H1 (cell line): ENCODE results near the gene HMX1. TPM values are rescaled to one million over a fixed set of nuclear protein-coding genes. Genes with fewer than 3 reads are reported as not detected.

Experiments
- CTCF ChIA-PET: fragments of 300-600 bp; sonication (Branson Sonifier 250); formaldehyde crosslinking; loops from one replicate; lab custom pipeline; 2021; ENCODE audit not compliant: partially characterized antibody; lab: Charles Lee
- POLR2A ChIA-PET: fragments of 300-600 bp; sonication (Branson Sonifier 250); formaldehyde crosslinking; loops from one replicate; lab custom pipeline; 2021; ENCODE audit warnings: inconsistent platforms; ENCODE audit not compliant: partially characterized antibody; lab: Charles Lee
- DNase-seq, 2 experiments: peaks; one replicate each; pipeline versions ENCODE4 v3.0.0 to v3.0.0-alpha.2; 2010 to 2022; ENCODE audit warnings: low spot score in 2 of 2, low read depth in 1 of 2, mixed read lengths in 1 of 2
- FAIRE-seq: peaks from 2 replicates; lab custom pipeline; 2011; peaks lifted over from hg19 to GRCh38; lab: Jason Lieb, UNC
- H2AFZ ChIP-seq: 2 replicates; pipeline ENCODE4 v1.8.1; 2012; ENCODE audit warnings: low read length, inconsistent platforms
- H2AK5ac ChIP-seq: 2 replicates; pipeline ENCODE4 v1.6.1; 2013; ENCODE audit warnings: low read depth, low read length
- H2BK120ac ChIP-seq: replicated peaks from 2 replicates; pipeline ENCODE3; 2013; ENCODE audit warnings: low read depth, low read length, inconsistent platforms
- H2BK12ac ChIP-seq: 2 replicates; pipeline ENCODE4 v1.6.1; 2013; ENCODE audit warnings: low read depth, low read length
- H2BK15ac ChIP-seq: 2 replicates; pipeline ENCODE4 v1.6.1; 2013; ENCODE audit warnings: low read length
- H2BK20ac ChIP-seq: 2 replicates; pipeline ENCODE4 v1.6.1; 2013; ENCODE audit warnings: low read length
- H2BK5ac ChIP-seq: 2 replicates; pipeline ENCODE4 v1.6.1; 2013; ENCODE audit warnings: low read depth, low read length
- H3K14ac ChIP-seq: 2 replicates; pipeline ENCODE4 v1.6.1; 2013; ENCODE audit warnings: inconsistent platforms; ENCODE audit not compliant: insufficient read length
- H3K18ac ChIP-seq: 2 replicates; pipeline ENCODE4 v1.6.1; 2013; ENCODE audit warnings: low read length; ENCODE audit errors: extremely low read depth
- H3K23ac ChIP-seq: 2 replicates; pipeline ENCODE4 v1.6.1; 2013; ENCODE audit warnings: inconsistent platforms; ENCODE audit not compliant: insufficient read length
- H3K23me2 ChIP-seq: 2 replicates; pipeline ENCODE4 v1.6.1; 2013; ENCODE audit warnings: low read depth, low read length
- H3K27ac ChIP-seq: 2 replicates; pipeline ENCODE4 v1.6.1; 2011; ENCODE audit warnings: low read depth, low read length, inconsistent platforms
- H3K27me3 ChIP-seq, 4 experiments: replicated peaks in 1 of 4; 1 replicate in 1 of 4; 2 replicates in 3 of 4; pipeline versions ENCODE4 v1.6.1 to v1.8.1; 2011 to 2013; ENCODE audit warnings: low read length in 3 of 4, mild to moderate bottlenecking in 3 of 4, inconsistent platforms in 2 of 4, mixed read lengths in 2 of 4, moderate library complexity in 1 of 4; ENCODE audit not compliant: control insufficient read depth in 3 of 4, insufficient read depth in 3 of 4; ENCODE audit errors: extremely low read depth in 1 of 4
- H3K36me3 ChIP-seq, 4 experiments: 2 replicates each; pipeline versions ENCODE4 v1.6.1 to v1.8.1; 2011 to 2013; ENCODE audit warnings: mild to moderate bottlenecking in 4 of 4, low read length in 3 of 4, moderate library complexity in 2 of 4, control low read depth in 1 of 4, inconsistent platforms in 1 of 4; ENCODE audit not compliant: insufficient read depth in 4 of 4, control insufficient read depth in 2 of 4
- H3K4ac ChIP-seq: replicated peaks from 2 replicates; pipeline ENCODE3; 2013; ENCODE audit warnings: low read length, low read depth, mixed read lengths, inconsistent platforms; ENCODE audit not compliant: insufficient read length
- H3K4me1 ChIP-seq, 4 experiments: replicated peaks in 1 of 4; 1 replicate in 1 of 4; 2 replicates in 3 of 4; pipeline versions ENCODE4 v1.6.1 to v1.8.1; 2011 to 2013; ENCODE audit warnings: low read length in 3 of 4, inconsistent platforms in 2 of 4, mixed read lengths in 1 of 4; ENCODE audit not compliant: insufficient read depth in 4 of 4, control insufficient read depth in 3 of 4
- H3K4me2 ChIP-seq, 2 experiments: 2 replicates each; pipeline versions ENCODE4 v1.6.1 to v1.8.1; 2011 to 2013; ENCODE audit warnings: low read depth in 2 of 2, low read length in 2 of 2, control low read depth in 1 of 2, inconsistent platforms in 1 of 2, mild to moderate bottlenecking in 1 of 2; ENCODE audit not compliant: insufficient read depth in 1 of 2
- H3K4me3 ChIP-seq, 4 experiments: fragments of 200-600, 300-600 bp in 1 of 4; sonication (generic), shearing (Covaris generic), sonication (Bioruptor Twin) in 1 of 4; 2 replicates each; pipeline versions ENCODE4 v1.5.1 to v1.8.1; 2011 to 2016; ENCODE audit warnings: low read length in 4 of 4, low read depth in 3 of 4, control low read depth in 2 of 4, inconsistent platforms in 2 of 4, mild to moderate bottlenecking in 2 of 4, mixed read lengths in 1 of 4, moderate library complexity in 1 of 4; ENCODE audit not compliant: insufficient read depth in 2 of 4; ENCODE audit errors: extremely low read depth in 1 of 4
- H3K56ac ChIP-seq: replicated peaks from 2 replicates; pipeline ENCODE3; 2013; ENCODE audit warnings: low read depth, mild to moderate bottlenecking, mixed read lengths, low read length, inconsistent platforms; ENCODE audit not compliant: insufficient read length
- H3K79me1 ChIP-seq: 2 replicates; pipeline ENCODE4 v1.6.1; 2013; ENCODE audit warnings: low read depth, low read length, control low read depth
- H3K79me2 ChIP-seq, 2 experiments: 2 replicates each; pipeline versions ENCODE4 v1.6.1 to v1.8.1; 2012 to 2013; ENCODE audit warnings: low read length in 2 of 2, mild to moderate bottlenecking in 2 of 2, inconsistent platforms in 1 of 2; ENCODE audit not compliant: insufficient read depth in 2 of 2, control insufficient read depth in 1 of 2
- H3K9ac ChIP-seq, 4 experiments: replicated peaks in 1 of 4; 1 replicate in 1 of 4; 2 replicates in 3 of 4; pipeline versions ENCODE4 v1.6.1 to v1.8.1; 2011 to 2013; ENCODE audit warnings: low read depth in 3 of 4, low read length in 3 of 4, control low read depth in 2 of 4, mild to moderate bottlenecking in 2 of 4, moderate library complexity in 2 of 4, inconsistent platforms in 1 of 4; ENCODE audit errors: extremely low read depth in 1 of 4
- H3K9me3 ChIP-seq, 2 experiments: 2 replicates each; pipeline versions ENCODE4 v1.6.1 to v1.8.1; 2012 to 2013; ENCODE audit warnings: mild to moderate bottlenecking in 2 of 2, moderate library complexity in 2 of 2, control low read depth in 1 of 2, inconsistent platforms in 1 of 2, low read depth in 1 of 2, low read length in 1 of 2, mixed read lengths in 1 of 2; ENCODE audit not compliant: insufficient read depth in 2 of 2
- H4K20me1 ChIP-seq, 2 experiments: replicated peaks in 1 of 2; 2 replicates each; pipeline versions ENCODE3 to v1.8.1; 2011 to 2013; ENCODE audit warnings: inconsistent platforms in 2 of 2, low read length in 2 of 2, mild to moderate bottlenecking in 1 of 2; ENCODE audit not compliant: insufficient read depth in 2 of 2, control insufficient read depth in 1 of 2
- H4K5ac ChIP-seq: 2 replicates; pipeline ENCODE4 v1.6.1; 2013; ENCODE audit warnings: low read length, low read depth, mixed read lengths, inconsistent platforms; ENCODE audit not compliant: insufficient read length
- H4K8ac ChIP-seq: 2 replicates; pipeline ENCODE4 v1.8.0; 2013; ENCODE audit warnings: mild to moderate bottlenecking, moderate library complexity, low read length, inconsistent platforms; ENCODE audit not compliant: insufficient read depth; ENCODE audit errors: extremely low read depth
- H4K91ac ChIP-seq: replicated peaks from 2 replicates; pipeline ENCODE3; 2013; ENCODE audit warnings: low read length, mixed read lengths, inconsistent platforms; ENCODE audit not compliant: insufficient read length
- HDAC2 ChIP-seq, 2 experiments: fragments of 300-600 bp in 1 of 2; sonication (generic) in 1 of 2; IDR thresholded peaks; 2 replicates each; pipeline ENCODE4 v1.6.1; 2011 to 2012; ENCODE audit warnings: low read depth in 2 of 2, low read length in 2 of 2, mild to moderate bottlenecking in 2 of 2, moderate library complexity in 2 of 2, borderline replicate concordance in 1 of 2, inconsistent platforms in 1 of 2
- TAF1 ChIP-seq: IDR thresholded peaks from 2 replicates; pipeline ENCODE4 v1.6.1; 2011; ENCODE audit warnings: mild to moderate bottlenecking, low read depth, low read length
- USF2 ChIP-seq: IDR thresholded peaks from 2 replicates; pipeline ENCODE4 v1.6.1; 2011; ENCODE audit warnings: low read length, improper control_type of control experiment
- WGBS, 2 experiments: shearing (Covaris generic) in 1 of 2; methylation state at CpG; one replicate each; pipeline versions ENCODE4 v1.1.6 to v1.1.7; 2013 to 2015; ENCODE audit warnings: low lambda C conversion rate in 2 of 2, mixed read lengths in 2 of 2, inconsistent platforms in 1 of 2, low coverage in 1 of 2, missing lambda C conversion rate in 1 of 2; ENCODE audit not compliant: insufficient replicate concordance in 2 of 2, insufficient coverage in 1 of 2, insufficient read length in 1 of 2; ENCODE audit errors: extremely low coverage in 1 of 2, missing lambda C conversion rate in 1 of 2; 5-methylcytosine and 5-hydroxymethylcytosine counted together
- polyA plus RNA-seq, 7 experiments: library from polyadenylated mRNA; depleted of rRNA in 3 of 7; stranded (reverse) in 5 of 7; unstranded in 2 of 7; fragments of >200 nt in 5 of 7; fragments of 200-250 nt in 2 of 7; gene quantifications; 1 replicate in 5 of 7; 2 replicates in 1 of 7; 4 replicates in 1 of 7; pipeline versions ENCODE4 v1.2.1 to v1.2.3, GENCODE V29; 2011 to 2013; ENCODE audit warnings: missing spikeins in 2 of 7, mixed read lengths in 2 of 7
- total RNA-seq: library from RNA; stranded (reverse); fragmentation: NEBNext Ultra II Directional; extraction: Animal tissue kit (Norgen Biotek cat#: 25700); gene quantifications from 2 replicates; pipeline ENCODE4 v1.2.1, GENCODE V29; 2021

HMX1 gene
- total and polyA plus RNA-seq, 2 of the 8 experiments (the other 6 are each of a cell fraction or from before 2014, with no cell fraction given) = 0.26 TPM; not detected in 1

GRCh38 chr4:8854016-8854415 lies 17.6 kb downstream of the HMX1 start:
- CTCF ChIA-PET = interaction anchor here (1.4 to 2.2 kb wide), 3 partner anchors 31 to 165 kb away, joined by 3 to 7 read pairs (median 7); no protein-coding TSS in a partner anchor
- WGBS, 2 experiments = 63% methylated on average over 6 of the region's 6 CpGs; no CpG with 5 or more reads in 1 of the 2 experiments
- H3K14ac ChIP-seq = no peak overlapping the region
- H3K9ac ChIP-seq = no peak overlapping the region
- H3K79me2 ChIP-seq = no peaks in the 10 kb centered on the region
- peaks cover 49 to 61% (median 57%) of the 10 kb centered on the region in 4 experiments for H3K27me3 ChIP-seq
- no peak overlapping the region for H2BK12ac ChIP-seq
- H2AK5ac ChIP-seq = peak overlapping the region; percentile 5; the same call in 1 of the 2 replicates
- peaks cover 4 to 8% of the 10 kb centered on the region in 2 experiments for H4K20me1 ChIP-seq
- no peak overlapping the region for H4K91ac ChIP-seq
- H3K4me3 ChIP-seq = no peak overlapping the region
- no peak overlapping the region for H3K23ac ChIP-seq
- peaks cover 0 to 26% (median 19%) of the 10 kb centered on the region in 4 experiments; a peak in 6 of 7 replicates for H3K4me1 ChIP-seq
- H3K4ac ChIP-seq = no peak overlapping the region
- POLR2A ChIA-PET = interaction anchor here (2.6 kb wide), 1 partner anchor 37 kb away, joined by 8 read pairs; no protein-coding TSS in a partner anchor
- H4K5ac ChIP-seq = no peak overlapping the region
- TF ChIP-seq HDAC2 (IDR thresholded peaks at IDR 0.05; ENCODE audit: borderline replicate concordance in 1 of 2, low read depth in 2 of 2, low read length in 2 of 2) (no peak), TAF1 (no peak), USF2 (no peak)
- no peak overlapping the region for H2BK20ac ChIP-seq
- no peaks in the 10 kb centered on the region; the same call in 1 of the 2 replicates for H3K23me2 ChIP-seq
- H4K8ac ChIP-seq = no peak overlapping the region; the same call in 1 of the 2 replicates
- no peak overlapping the region for H2BK5ac ChIP-seq
- no peaks in the 10 kb centered on the region for H3K79me1 ChIP-seq
- H2AFZ ChIP-seq = no peak overlapping the region
- H2BK15ac ChIP-seq = 0 out of 2 replicates have a peak overlapping the region, but pooled peaks have one; percentile 16
- H3K18ac ChIP-seq = no peak overlapping the region
- H3K36me3 ChIP-seq = no peaks in the 10 kb centered on the region; a peak in 1 of 8 replicates
- no peaks in the 10 kb centered on the region for H3K9me3 ChIP-seq
- H3K56ac ChIP-seq = no peak overlapping the region
- H2BK120ac ChIP-seq = no peak overlapping the region
- DNase-seq (no peak), FAIRE-seq (no peak)
- H3K27ac ChIP-seq = no peak overlapping the region
- H3K4me2 ChIP-seq = no peak overlapping the region
